Measurements from ENCODE around the gene HMCN1.

Gene HMCN1

GRCh38 chr1:185969524-185969991 is 235.4 kb downstream of the HMCN1 start:
- DNase-seq = peak; percentile 83

- peak; percentile 99 for DNase-seq
Measured at GRCh38 chr1:185971688-185972087, 237.5 kb downstream of the HMCN1 start.

GRCh38 chr1:185972096-185972850 is 238.1 kb downstream of the HMCN1 start:
- DNase-seq = peak; percentile 88

GRCh38 chr1:185973645-185974044 is 239.5 kb downstream of the HMCN1 start:
- DNase-seq = peak; percentile 99

GRCh38 chr1:185974367-185975170 is 240.4 kb downstream of the HMCN1 start:
- DNase-seq = no peak

GRCh38 chr1:185980891-185981290 is 246.7 kb downstream of the HMCN1 start:
- DNase-seq = no peak

- no peak for DNase-seq
Measured at GRCh38 chr1:185984113-185984836, 250.1 kb downstream of the HMCN1 start.

- DNase-seq = no peak
Measured at GRCh38 chr1:185987611-185988321, 253.6 kb downstream of the HMCN1 start.

- DNase-seq = no peak
Measured at GRCh38 chr1:185990565-185990964, 256.4 kb downstream of the HMCN1 start.

GRCh38 chr1:185991266-185991665 is 257.1 kb downstream of the HMCN1 start:
- peak; percentile 19 for DNase-seq

- peak; percentile 90 for DNase-seq
Measured at GRCh38 chr1:185996211-185996610, 262.0 kb downstream of the HMCN1 start.

GRCh38 chr1:185998391-185998790 is 264.2 kb downstream of the HMCN1 start:
- DNase-seq = no peak

- peak; percentile 53 for DNase-seq
Measured at GRCh38 chr1:186002406-186002805, 268.2 kb downstream of the HMCN1 start.

- peak; percentile 89 for DNase-seq
Measured at GRCh38 chr1:186009039-186009737, 275.0 kb downstream of the HMCN1 start.

- DNase-seq = peak; percentile 92
Measured at GRCh38 chr1:186014370-186015037, 280.3 kb downstream of the HMCN1 start.

GRCh38 chr1:186016856-186017255 is 282.7 kb downstream of the HMCN1 start:
- DNase-seq = peak; percentile 59

- no peak for DNase-seq
Measured at GRCh38 chr1:186022184-186022583, 288.0 kb downstream of the HMCN1 start.

GRCh38 chr1:186026946-186027345 is 292.8 kb downstream of the HMCN1 start:
- DNase-seq = peak; percentile 86

- DNase-seq = no peak
Measured at GRCh38 chr1:186027621-186028020, 293.4 kb downstream of the HMCN1 start.

GRCh38 chr1:186030453-186030852 is 296.3 kb downstream of the HMCN1 start:
- DNase-seq = no peak

- peak; percentile 69 for DNase-seq
Measured at GRCh38 chr1:186033847-186034271, 299.7 kb downstream of the HMCN1 start.

All from fibroblast of skin of back (primary cell).